GM13977 (cell line): ENCODE data around the gene ARL15.

ENCODE experiments used
- DNase-seq: peaks from one replicate; pipeline ENCODE4 v3.0.0; 2012; ENCODE audit warnings: low spot score
- in situ Hi-C: fragments of 300-500 bp; cut with MboI; formaldehyde crosslinking; loops from one replicate; pipeline ENCODE4 v1.12.0; 2022; ENCODE audit warnings: low sequenced_read_pairs, low pct_unique_long_range_greater_than_20kb, mixed read lengths, inconsistent platforms; ENCODE audit not compliant: unreplicated experiment
- TF ChIP-seq, protein P1 (sequence below): IDR thresholded peaks from 2 replicates; pipeline ENCODE4 v1.5.1; 2012; ENCODE audit warnings: mild to moderate bottlenecking, control low read depth; ENCODE audit not compliant: insufficient read depth; ENCODE audit errors: extremely low read depth, missing control alignments

Gene ARL15

GRCh38 chr5:54136516-54137440 lies 173.6 kb downstream of the ARL15 start:
- in situ Hi-C loops, result no loop called here

GRCh38 chr5:54135042-54135441 lies 175.3 kb downstream of the ARL15 start:
- no peak for DNase-seq
- TF ChIP-seq, protein P1, sequence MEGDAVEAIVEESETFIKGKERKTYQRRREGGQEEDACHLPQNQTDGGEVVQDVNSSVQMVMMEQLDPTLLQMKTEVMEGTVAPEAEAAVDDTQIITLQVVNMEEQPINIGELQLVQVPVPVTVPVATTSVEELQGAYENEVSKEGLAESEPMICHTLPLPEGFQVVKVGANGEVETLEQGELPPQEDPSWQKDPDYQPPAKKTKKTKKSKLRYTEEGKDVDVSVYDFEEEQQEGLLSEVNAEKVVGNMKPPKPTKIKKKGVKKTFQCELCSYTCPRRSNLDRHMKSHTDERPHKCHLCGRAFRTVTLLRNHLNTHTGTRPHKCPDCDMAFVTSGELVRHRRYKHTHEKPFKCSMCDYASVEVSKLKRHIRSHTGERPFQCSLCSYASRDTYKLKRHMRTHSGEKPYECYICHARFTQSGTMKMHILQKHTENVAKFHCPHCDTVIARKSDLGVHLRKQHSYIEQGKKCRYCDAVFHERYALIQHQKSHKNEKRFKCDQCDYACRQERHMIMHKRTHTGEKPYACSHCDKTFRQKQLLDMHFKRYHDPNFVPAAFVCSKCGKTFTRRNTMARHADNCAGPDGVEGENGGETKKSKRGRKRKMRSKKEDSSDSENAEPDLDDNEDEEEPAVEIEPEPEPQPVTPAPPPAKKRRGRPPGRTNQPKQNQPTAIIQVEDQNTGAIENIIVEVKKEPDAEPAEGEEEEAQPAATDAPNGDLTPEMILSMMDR, result no peak
- in situ Hi-C loops, result no loop called here

More at GRCh38 chr5:54136516-54137440, 173.6 kb downstream of the ARL15 start:
- TF ChIP-seq, protein P1, result no peak
- DNase-seq, result no peak

- TF ChIP-seq, protein P1, result no peak
- no peak for DNase-seq
- in situ Hi-C loops, result no loop called here
Measured at GRCh38 chr5:54133917-54134316, 176.5 kb downstream of the ARL15 start.

DNA sequence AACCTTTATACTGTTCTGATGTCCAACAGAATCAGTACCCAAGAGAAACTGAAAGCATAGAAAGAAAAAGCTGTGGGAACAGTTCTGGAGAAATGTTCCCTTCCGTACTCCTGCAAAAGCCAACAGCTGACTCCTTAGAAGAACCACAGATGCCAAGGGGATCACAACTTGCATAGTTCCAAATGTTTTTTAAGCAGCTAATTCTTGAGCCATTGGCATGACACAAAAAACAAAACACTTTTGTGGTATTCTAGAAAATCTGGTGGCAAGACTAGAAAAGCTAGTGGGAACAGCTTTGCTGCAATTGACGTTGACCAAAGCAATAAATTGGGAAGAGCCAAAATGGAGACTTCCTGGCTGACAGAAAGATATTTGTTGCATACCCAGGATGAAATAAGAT lies 189.9 kb downstream of the ARL15 start:
- TF ChIP-seq, protein P1, result no peak
- in situ Hi-C loops, result no loop called here
- DNase-seq, result no peak

DNA sequence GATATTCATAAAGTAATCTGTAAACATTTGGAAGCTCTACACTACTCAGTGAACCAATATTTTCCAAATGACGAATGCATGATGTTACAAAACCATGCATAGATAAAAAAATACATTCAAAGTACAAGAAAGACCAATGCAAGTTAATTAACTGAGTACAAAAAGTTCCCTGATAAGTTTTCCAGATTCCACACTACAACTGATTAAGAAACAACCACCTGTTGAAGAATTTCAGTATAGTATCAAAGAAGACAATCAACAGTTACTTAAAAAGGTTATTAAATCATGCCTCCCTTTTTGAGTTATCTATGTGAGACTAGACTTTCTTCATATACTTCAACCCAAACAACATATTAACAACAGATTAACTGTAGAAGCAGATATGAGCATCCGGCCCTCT lies 192.4 kb downstream of the ARL15 start:
- no peak for DNase-seq
- in situ Hi-C loops, result no loop called here
- TF ChIP-seq, protein P1, result no peak

DNA sequence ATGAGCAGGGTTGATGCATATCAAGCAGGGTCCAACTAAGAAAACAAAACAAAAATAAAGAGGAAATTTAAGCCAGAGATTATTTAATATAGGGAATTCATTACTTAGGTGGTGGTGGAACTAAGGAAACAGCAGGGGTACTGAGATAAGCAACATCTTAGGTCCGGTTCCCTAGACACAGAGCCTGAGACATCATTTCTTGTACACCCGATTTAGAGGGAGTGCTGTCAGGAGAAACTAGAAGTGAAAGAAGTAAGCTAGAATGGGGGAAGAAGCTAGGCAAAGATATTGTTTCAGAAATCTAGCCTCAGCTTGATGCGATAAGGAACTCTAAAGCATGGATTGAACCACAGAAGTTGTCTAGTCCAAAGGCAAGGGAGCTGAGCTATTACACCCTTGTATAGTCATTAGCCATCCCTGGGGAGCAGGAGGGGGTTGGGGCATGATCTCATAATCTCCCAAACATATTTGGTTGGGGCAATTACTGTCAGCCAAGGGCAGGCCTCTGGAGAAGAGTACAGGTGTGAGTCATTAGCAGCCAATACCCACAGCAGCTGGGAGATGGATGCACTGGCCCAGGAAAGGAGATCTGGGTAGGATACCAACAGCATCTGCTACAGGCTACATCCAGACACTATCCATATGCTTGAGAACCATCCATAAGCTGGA lies 194.5 kb downstream of the ARL15 start:
- in situ Hi-C loops, result no loop called here
- peak; percentile 6 for DNase-seq
- TF ChIP-seq, protein P1, result no peak
